ENCODE measurements around the gene ZNF335.

DNA sequence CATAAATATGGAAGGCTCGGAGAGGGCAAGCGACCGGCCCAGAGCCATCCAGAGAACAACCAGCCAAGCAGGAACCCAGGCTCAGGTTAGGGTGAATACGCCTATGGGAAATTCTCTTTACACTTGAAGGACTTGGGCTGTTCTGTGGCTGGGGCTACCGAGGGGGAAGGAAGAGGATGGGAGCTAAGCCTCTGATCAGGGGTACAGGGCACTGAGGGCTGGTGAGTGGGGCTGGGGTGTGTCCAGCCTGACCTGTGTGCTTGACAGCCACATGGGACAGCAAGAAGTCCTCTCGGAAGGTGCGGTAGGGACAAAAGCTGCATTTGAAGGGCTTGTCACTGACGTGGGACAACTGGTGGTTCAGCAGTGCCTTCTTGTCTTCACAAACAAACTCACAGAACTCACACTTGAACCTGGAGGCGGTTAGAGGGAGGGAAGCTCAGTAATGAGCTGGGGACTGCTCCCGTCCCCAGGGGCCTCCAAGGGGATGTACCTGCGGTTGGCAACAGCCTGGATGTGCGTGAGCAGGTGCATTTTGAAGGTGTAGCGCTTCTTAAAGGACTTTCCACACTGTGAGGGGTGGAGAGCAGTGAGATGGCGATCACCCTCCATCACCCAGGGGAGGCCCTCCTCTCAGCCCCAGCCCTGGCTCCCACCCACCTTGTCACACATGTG, 11.9 kb downstream of the ZNF335 start:
- TF ChIP-seq, protein P1, sequence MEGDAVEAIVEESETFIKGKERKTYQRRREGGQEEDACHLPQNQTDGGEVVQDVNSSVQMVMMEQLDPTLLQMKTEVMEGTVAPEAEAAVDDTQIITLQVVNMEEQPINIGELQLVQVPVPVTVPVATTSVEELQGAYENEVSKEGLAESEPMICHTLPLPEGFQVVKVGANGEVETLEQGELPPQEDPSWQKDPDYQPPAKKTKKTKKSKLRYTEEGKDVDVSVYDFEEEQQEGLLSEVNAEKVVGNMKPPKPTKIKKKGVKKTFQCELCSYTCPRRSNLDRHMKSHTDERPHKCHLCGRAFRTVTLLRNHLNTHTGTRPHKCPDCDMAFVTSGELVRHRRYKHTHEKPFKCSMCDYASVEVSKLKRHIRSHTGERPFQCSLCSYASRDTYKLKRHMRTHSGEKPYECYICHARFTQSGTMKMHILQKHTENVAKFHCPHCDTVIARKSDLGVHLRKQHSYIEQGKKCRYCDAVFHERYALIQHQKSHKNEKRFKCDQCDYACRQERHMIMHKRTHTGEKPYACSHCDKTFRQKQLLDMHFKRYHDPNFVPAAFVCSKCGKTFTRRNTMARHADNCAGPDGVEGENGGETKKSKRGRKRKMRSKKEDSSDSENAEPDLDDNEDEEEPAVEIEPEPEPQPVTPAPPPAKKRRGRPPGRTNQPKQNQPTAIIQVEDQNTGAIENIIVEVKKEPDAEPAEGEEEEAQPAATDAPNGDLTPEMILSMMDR (IDR thresholded peaks at IDR 0.05): no peak
- TF ChIP-seq ZFX (IDR thresholded peaks at IDR 0.05; ENCODE audit: borderline replicate concordance): no peak
